IMR-90 (cell line): ENCODE results near the gene CD82. TPM values are rescaled to one million over a fixed set of nuclear protein-coding genes. Genes with fewer than 3 reads are reported as not detected.

ENCODE experiments used
- ATAC-seq: fragments of 200-7000 bp; cut with Tn5 transposase; 2 replicates; pipeline ENCODE4 v1.9.1; 2020; ENCODE audit warnings: low read depth, mild to moderate bottlenecking, moderate library complexity
- BruUV-seq: library from RNA; stranded (reverse); fragments of 400-500 nt; replicated peaks from 2 replicates; lab custom pipeline; 2021; lab: Mats Ljungman, UMichigan
- CTCF ChIA-PET: fragments of 300-600 bp; formaldehyde crosslinking; extraction: SDS; loops from one replicate; lab custom pipeline; 2021; ENCODE audit warnings: antibody characterized with exemption; lab: Yijun Ruan, JAX
- POLR2A ChIA-PET: fragments of 300-600 bp; sonication (Branson Sonifier 250); formaldehyde crosslinking; loops from one replicate; lab custom pipeline; 2022; ENCODE audit warnings: antibody characterized with exemption; ENCODE audit not compliant: unreplicated experiment; lab: Charles Lee
- DNase-seq: peaks from one replicate; pipeline ENCODE4 v3.0.0; 2013
- H2AFZ ChIP-seq: replicated peaks from 2 replicates; pipeline ENCODE3; 2013; ENCODE audit warnings: low read length, mild to moderate bottlenecking; ENCODE audit not compliant: poor library complexity
- H2AK5ac ChIP-seq: 2 replicates; pipeline ENCODE4 v1.6.1; 2013; ENCODE audit warnings: low read depth, low read length, inconsistent platforms
- H2AK9ac ChIP-seq: replicated peaks from 2 replicates; pipeline ENCODE3; 2013; ENCODE audit warnings: mild to moderate bottlenecking, low read depth, low read length, moderate library complexity; ENCODE audit not compliant: poor library complexity
- H2BK120ac ChIP-seq: 2 replicates; pipeline ENCODE4 v1.6.1; 2013; ENCODE audit warnings: low read depth, low read length, inconsistent platforms
- H2BK15ac ChIP-seq: 3 replicates; pipeline ENCODE4 v1.6.1; 2013; ENCODE audit warnings: low read depth, low read length, inconsistent platforms
- H2BK20ac ChIP-seq: 2 replicates; pipeline ENCODE4 v1.6.1; 2013; ENCODE audit warnings: low read depth, mild to moderate bottlenecking, inconsistent platforms, low read length, moderate library complexity
- H2BK5ac ChIP-seq: 2 replicates; pipeline ENCODE4 v1.6.1; 2013; ENCODE audit warnings: mild to moderate bottlenecking, low read depth, low read length, inconsistent platforms; ENCODE audit not compliant: poor library complexity, severe bottlenecking
- H3K14ac ChIP-seq: replicated peaks from 2 replicates; pipeline ENCODE4 v1.6.1; 2013; ENCODE audit warnings: low read depth, low read length, inconsistent platforms
- H3K18ac ChIP-seq: 2 replicates; pipeline ENCODE4 v1.6.1; 2013; ENCODE audit warnings: low read depth, low read length, control low read depth
- H3K23ac ChIP-seq: 2 replicates; pipeline ENCODE4 v1.6.1; 2013; ENCODE audit warnings: low read depth, low read length, inconsistent platforms
- H3K27ac ChIP-seq: 2 replicates; pipeline ENCODE4 v1.5.1; 2013; ENCODE audit warnings: mild to moderate bottlenecking, control low read depth, low read length; ENCODE audit not compliant: insufficient read depth
- H3K27me3 ChIP-seq: 2 replicates; pipeline ENCODE4 v1.6.1; 2013; ENCODE audit warnings: low read length; ENCODE audit not compliant: control insufficient read depth, insufficient read depth
- H3K36me3 ChIP-seq: 2 replicates; pipeline ENCODE4 v1.6.1; 2013; ENCODE audit warnings: low read length, mixed read lengths; ENCODE audit not compliant: control insufficient read depth, insufficient read depth
- H3K4ac ChIP-seq: 2 replicates; pipeline ENCODE4 v1.6.1; 2013; ENCODE audit warnings: low read depth, low read length, inconsistent platforms
- H3K4me1 ChIP-seq: 2 replicates; pipeline ENCODE4 v1.6.1; 2013; ENCODE audit warnings: low read length, mixed read lengths; ENCODE audit not compliant: control insufficient read depth, insufficient read depth
- H3K4me2 ChIP-seq: 2 replicates; pipeline ENCODE4 v1.6.1; 2013; ENCODE audit warnings: low read depth, mild to moderate bottlenecking, control low read depth, low read length, moderate library complexity
- H3K4me3 ChIP-seq: 2 replicates; pipeline ENCODE4 v1.5.1; 2013; ENCODE audit warnings: low read depth, mild to moderate bottlenecking, control low read depth, low read length, moderate library complexity; ENCODE audit not compliant: insufficient read depth
- H3K56ac ChIP-seq: 2 replicates; pipeline ENCODE4 v1.6.1; 2013; ENCODE audit warnings: low read length, inconsistent platforms; ENCODE audit not compliant: insufficient read depth; ENCODE audit errors: extremely low read depth
- H3K79me1 ChIP-seq, 2 experiments: 2 replicates each; pipeline ENCODE4 v1.6.1; 2013; ENCODE audit warnings: low read length in 2 of 2, inconsistent platforms in 1 of 2, low read depth in 1 of 2
- H3K9ac ChIP-seq: 2 replicates; pipeline ENCODE4 v1.6.1; 2013; ENCODE audit warnings: low read depth, low read length, control low read depth
- H3K9me1 ChIP-seq: 2 replicates; pipeline ENCODE4 v1.6.1; 2013; ENCODE audit warnings: low read length, inconsistent platforms; ENCODE audit not compliant: insufficient read depth
- H3K9me3 ChIP-seq: 2 replicates; pipeline ENCODE4 v1.6.1; 2013; ENCODE audit warnings: low read length; ENCODE audit not compliant: control insufficient read depth, insufficient read depth
- H4K20me1 ChIP-seq: 2 replicates; pipeline ENCODE4 v1.6.1; 2013; ENCODE audit warnings: low read length, inconsistent platforms; ENCODE audit not compliant: insufficient read depth
- H4K5ac ChIP-seq: 2 replicates; pipeline ENCODE4 v1.6.1; 2013; ENCODE audit warnings: mild to moderate bottlenecking, low read depth, low read length, control low read depth
- H4K8ac ChIP-seq, 2 experiments: 2 replicates each; pipeline ENCODE4 v1.6.1; 2013; ENCODE audit warnings: low read depth in 2 of 2, low read length in 2 of 2, control low read depth in 1 of 2, inconsistent platforms in 1 of 2
- H4K91ac ChIP-seq: 2 replicates; pipeline ENCODE4 v1.6.1; 2013; ENCODE audit warnings: low read depth, low read length, inconsistent platforms; ENCODE audit not compliant: insufficient read depth
- BHLHE40 ChIP-seq: fragments of 150-350 bp; IDR thresholded peaks from 2 replicates; pipeline ENCODE4 v1.6.1; 2016; ENCODE audit warnings: mild to moderate bottlenecking, low read depth, low read length
- CEBPB ChIP-seq: IDR thresholded peaks from 2 replicates; pipeline ENCODE4 v1.6.1; 2012; ENCODE audit warnings: low read depth, low read length, improper control_type of control experiment
- CHD1 ChIP-seq: IDR thresholded peaks from 2 replicates; pipeline ENCODE4 v1.6.1; 2012; ENCODE audit warnings: low read depth, low read length, improper control_type of control experiment
- FOS ChIP-seq: fragments of 150-350 bp; IDR thresholded peaks from 2 replicates; pipeline ENCODE4 v1.6.1; 2016; ENCODE audit warnings: low read depth, low read length
- RCOR1 ChIP-seq: IDR thresholded peaks from 2 replicates; pipeline ENCODE4 v1.6.1; 2012; ENCODE audit warnings: mild to moderate bottlenecking, low read length, improper control_type of control experiment; ENCODE audit not compliant: insufficient replicate concordance
- RFX5 ChIP-seq: IDR thresholded peaks from 2 replicates; pipeline ENCODE4 v1.8.0; 2012; ENCODE audit warnings: low read depth, mild to moderate bottlenecking, low read length, moderate library complexity
- USF2 ChIP-seq: fragments of 150-350 bp; IDR thresholded peaks from 2 replicates; pipeline ENCODE4 v1.6.1; 2017; ENCODE audit warnings: mild to moderate bottlenecking, antibody characterized with exemption, low read length, low read depth
- WGBS, 2 experiments: methylation state at CpG; one replicate each; pipeline versions ENCODE4 v1.1.5 to v1.1.7; 2013; ENCODE audit warnings: missing lambda C conversion rate in 2 of 2; ENCODE audit not compliant: insufficient read length in 1 of 2; ENCODE audit errors: extremely low coverage in 2 of 2; 5-methylcytosine and 5-hydroxymethylcytosine counted together
- dilution Hi-C: fragments of 300-500 bp; cut with HindIII; formaldehyde crosslinking; loops from one replicate; pipeline ENCODE4 v1.14.3; 2018; ENCODE audit warnings: low sequenced_read_pairs; ENCODE audit not compliant: unreplicated experiment
- in situ Hi-C: fragments of 300-500 bp; cut with MboI; formaldehyde crosslinking; loops from 3 replicates; pipeline ENCODE4 v1.14.3; 2019; ENCODE audit warnings: low sequenced_read_pairs, inconsistent platforms, mixed read lengths
- intact Hi-C: fragments of 100-400 bp; cut with micrococcal nuclease; formaldehyde crosslinking; loops from 2 replicates; pipeline ENCODE4 v1.10.0; 2022
- polyA plus RNA-seq, 3 experiments: library from polyadenylated mRNA; depleted of rRNA; stranded (reverse); fragments of >200 nt; gene quantifications; 2 replicates each; pipeline ENCODE4 v1.2.3, GENCODE V29; 2012; ENCODE audit warnings: low replicate concordance in 1 of 3
- total RNA-seq: library from RNA; depleted of rRNA; stranded (reverse); fragments of >200 nt; gene quantifications from 2 replicates; pipeline ENCODE4 v1.2.3, GENCODE V29; 2012

The CD82 gene
- total and polyA plus RNA-seq, 2 of the 4 experiments (the other 2 are of a cell fraction) = 32.8 to 49.4 TPM

- 83% methylated on average over 1 of the region's 2 CpGs; no CpG with 5 or more reads in 1 of the 2 experiments for WGBS, 2 experiments
These were observed 44.3 kb upstream of the CD82 start for GRCh38 chr11:44521148-44521547.

More at GRCh38 chr11:44521148-44521547, 44.3 kb upstream of the CD82 start:
- no peak for TF ChIP-seq RFX5
- TF ChIP-seq USF2 = no peak
- no peak for TF ChIP-seq CEBPB
- TF ChIP-seq BHLHE40 = no peak
- TF ChIP-seq RCOR1 = no peak
- TF ChIP-seq FOS = no peak
- no peak for TF ChIP-seq CHD1
- no peak overlapping the region for H2AK9ac ChIP-seq
- H3K27me3 ChIP-seq = peaks cover 42% of the 10 kb centered on the region
- H2AFZ ChIP-seq = no peak overlapping the region
- ATAC-seq (no peak), DNase-seq (no peak)
- H2BK20ac ChIP-seq = no peak overlapping the region
- H3K56ac ChIP-seq = no peak overlapping the region
- H3K9me3 ChIP-seq = no peaks in the 10 kb centered on the region
- ChIA-PET CTCF (no interaction called here), POLR2A (no interaction called here)
- no peak overlapping the region for H2BK15ac ChIP-seq
- H3K9me1 ChIP-seq = no peaks in the 10 kb centered on the region
- dilution Hi-C loops = no loop called here
- no peak overlapping the region for H3K4me3 ChIP-seq
- no peak overlapping the region for H2BK120ac ChIP-seq
- no peak overlapping the region for H3K18ac ChIP-seq
- no peaks in the 10 kb centered on the region for H3K36me3 ChIP-seq
- no peak overlapping the region for H4K8ac ChIP-seq
- H4K91ac ChIP-seq = no peak overlapping the region
- no peak overlapping the region for H2AK5ac ChIP-seq
- no peak overlapping the region for H3K27ac ChIP-seq
- no TSS peak for BruUV-seq
- no peak overlapping the region for H3K4ac ChIP-seq
- H3K14ac ChIP-seq = no peak overlapping the region
- H3K9ac ChIP-seq = no peak overlapping the region
- intact Hi-C loops = no loop called here
- in situ Hi-C loops = no loop called here
- H2BK5ac ChIP-seq = no peak overlapping the region
- H3K4me1 ChIP-seq = no peaks in the 10 kb centered on the region
- H3K4me2 ChIP-seq = no peak overlapping the region
- no peaks in the 10 kb centered on the region for H3K79me1 ChIP-seq
- H4K5ac ChIP-seq = no peak overlapping the region
- no peak overlapping the region for H3K23ac ChIP-seq
- no peaks in the 10 kb centered on the region for H4K20me1 ChIP-seq
